ENCODE data around the gene GABRG3.

GABRG3 gene

DNA sequence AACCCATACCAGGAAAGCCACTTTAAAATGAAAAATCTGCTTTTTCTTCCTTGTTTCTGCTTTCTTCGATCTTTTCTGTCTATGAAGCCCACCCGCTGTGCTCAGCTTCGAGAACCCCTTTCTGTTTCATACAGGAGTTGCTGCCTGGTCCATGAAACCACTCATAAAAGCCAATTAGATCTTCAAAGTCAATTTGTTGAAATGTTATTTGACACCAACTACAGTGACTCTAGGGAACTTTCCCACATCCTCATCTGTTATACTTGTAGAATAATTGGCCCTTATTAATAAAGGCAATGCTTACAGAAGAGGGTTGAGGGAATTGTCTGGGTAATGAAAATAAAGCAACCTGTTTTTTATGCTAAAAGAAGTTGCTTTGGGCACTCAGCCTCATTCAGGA is 604.5 kb downstream of the GABRG3 start:
- TF ChIP-seq, protein P1, sequence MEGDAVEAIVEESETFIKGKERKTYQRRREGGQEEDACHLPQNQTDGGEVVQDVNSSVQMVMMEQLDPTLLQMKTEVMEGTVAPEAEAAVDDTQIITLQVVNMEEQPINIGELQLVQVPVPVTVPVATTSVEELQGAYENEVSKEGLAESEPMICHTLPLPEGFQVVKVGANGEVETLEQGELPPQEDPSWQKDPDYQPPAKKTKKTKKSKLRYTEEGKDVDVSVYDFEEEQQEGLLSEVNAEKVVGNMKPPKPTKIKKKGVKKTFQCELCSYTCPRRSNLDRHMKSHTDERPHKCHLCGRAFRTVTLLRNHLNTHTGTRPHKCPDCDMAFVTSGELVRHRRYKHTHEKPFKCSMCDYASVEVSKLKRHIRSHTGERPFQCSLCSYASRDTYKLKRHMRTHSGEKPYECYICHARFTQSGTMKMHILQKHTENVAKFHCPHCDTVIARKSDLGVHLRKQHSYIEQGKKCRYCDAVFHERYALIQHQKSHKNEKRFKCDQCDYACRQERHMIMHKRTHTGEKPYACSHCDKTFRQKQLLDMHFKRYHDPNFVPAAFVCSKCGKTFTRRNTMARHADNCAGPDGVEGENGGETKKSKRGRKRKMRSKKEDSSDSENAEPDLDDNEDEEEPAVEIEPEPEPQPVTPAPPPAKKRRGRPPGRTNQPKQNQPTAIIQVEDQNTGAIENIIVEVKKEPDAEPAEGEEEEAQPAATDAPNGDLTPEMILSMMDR (IDR thresholded peaks at IDR 0.05; ENCODE audit: extremely low read depth, insufficient read depth, missing control alignments) = no peak
- in situ Hi-C loops (cut with MboI; ENCODE audit: low pct_unique_long_range_greater_than_20kb, low sequenced_read_pairs, unreplicated experiment) = no loop called here
- no peak for DNase-seq (ENCODE audit: low spot score)

DNA sequence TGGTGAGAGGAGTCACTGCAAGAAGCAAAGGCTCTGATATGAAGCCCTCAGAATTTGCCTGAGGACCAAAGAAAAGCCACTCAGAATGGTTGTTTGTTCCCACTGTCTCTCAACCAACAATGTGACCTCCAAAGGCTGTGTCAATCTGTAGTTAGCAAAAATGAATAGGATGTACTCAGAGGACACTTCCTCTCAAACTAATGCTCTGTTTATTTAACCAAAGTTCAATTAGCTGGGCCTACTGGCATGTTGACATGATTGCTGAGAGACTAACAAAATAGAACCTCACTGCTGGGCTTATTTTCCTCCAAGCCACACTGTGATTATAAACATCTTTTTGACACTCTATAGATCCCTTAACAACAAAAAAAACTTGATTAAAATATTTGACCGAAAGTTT is 605.6 kb downstream of the GABRG3 start:
- TF ChIP-seq, protein P1 (IDR thresholded peaks at IDR 0.05; ENCODE audit: extremely low read depth, insufficient read depth, missing control alignments) = no peak
- in situ Hi-C loops (cut with MboI; ENCODE audit: low pct_unique_long_range_greater_than_20kb, low sequenced_read_pairs, unreplicated experiment) = no loop called here
- no peak for DNase-seq (ENCODE audit: low spot score)

DNA sequence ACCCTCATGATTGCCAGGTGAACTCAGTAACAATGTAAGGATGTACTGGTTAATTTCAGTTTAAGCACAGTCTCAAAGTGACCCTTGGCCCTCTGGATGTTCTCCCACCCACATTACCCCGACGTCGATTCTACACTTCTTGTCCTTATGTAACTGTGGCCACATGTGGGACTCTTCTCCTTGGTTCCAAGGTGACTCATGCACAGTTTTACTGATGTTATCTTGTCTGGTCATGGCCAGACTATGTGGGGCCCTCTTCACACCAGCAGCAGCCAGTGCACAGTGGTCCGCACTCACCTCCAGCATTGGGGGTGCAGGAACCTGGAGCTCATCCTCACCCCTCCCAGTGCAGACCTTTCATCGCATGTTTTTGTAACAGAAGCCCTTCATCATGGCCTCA is 608.8 kb downstream of the GABRG3 start:
- TF ChIP-seq, protein P1 (IDR thresholded peaks at IDR 0.05; ENCODE audit: extremely low read depth, insufficient read depth, missing control alignments) = no peak
- in situ Hi-C loops (cut with MboI; ENCODE audit: low pct_unique_long_range_greater_than_20kb, low sequenced_read_pairs, unreplicated experiment) = no loop called here

DNA sequence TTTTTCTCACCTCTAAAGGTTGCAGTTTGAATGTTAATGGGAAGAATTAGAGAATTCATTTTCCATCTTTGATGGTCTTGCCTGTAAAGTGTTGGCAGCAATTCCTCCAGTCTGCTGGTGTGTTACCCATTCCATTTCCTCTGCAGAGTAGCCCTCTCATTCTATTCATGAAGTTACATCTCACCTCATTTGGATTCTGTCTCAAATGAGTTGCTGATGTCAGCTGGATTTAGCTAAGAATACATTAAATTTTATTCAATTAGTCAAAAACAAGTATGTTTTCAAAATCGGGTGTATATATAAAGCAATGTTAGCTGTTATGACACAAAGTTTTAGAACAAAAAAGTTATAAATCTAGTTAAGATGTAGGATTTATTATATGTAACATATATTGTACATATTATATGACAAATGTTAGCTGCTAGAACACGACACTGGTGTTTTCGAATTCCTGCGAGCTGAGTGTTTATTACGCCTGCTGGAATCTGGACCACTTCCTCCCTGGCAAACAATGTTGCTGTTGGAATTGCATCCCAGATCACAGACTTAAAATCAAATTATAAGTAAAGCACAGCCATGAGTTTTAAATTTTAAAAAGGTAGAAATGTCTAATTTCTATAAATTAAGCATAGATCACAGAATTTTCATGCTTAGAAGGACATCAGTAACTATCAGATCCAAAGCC is 611.9 kb downstream of the GABRG3 start:
- TF ChIP-seq, protein P1 (IDR thresholded peaks at IDR 0.05; ENCODE audit: extremely low read depth, insufficient read depth, missing control alignments) = no peak
- no peak for DNase-seq (ENCODE audit: low spot score)
- in situ Hi-C loops (cut with MboI; ENCODE audit: low pct_unique_long_range_greater_than_20kb, low sequenced_read_pairs, unreplicated experiment) = no loop called here

More for the DNA sequence above, 608.8 kb downstream of the GABRG3 start:
- DNase-seq (ENCODE audit: low spot score) = no peak

DNA sequence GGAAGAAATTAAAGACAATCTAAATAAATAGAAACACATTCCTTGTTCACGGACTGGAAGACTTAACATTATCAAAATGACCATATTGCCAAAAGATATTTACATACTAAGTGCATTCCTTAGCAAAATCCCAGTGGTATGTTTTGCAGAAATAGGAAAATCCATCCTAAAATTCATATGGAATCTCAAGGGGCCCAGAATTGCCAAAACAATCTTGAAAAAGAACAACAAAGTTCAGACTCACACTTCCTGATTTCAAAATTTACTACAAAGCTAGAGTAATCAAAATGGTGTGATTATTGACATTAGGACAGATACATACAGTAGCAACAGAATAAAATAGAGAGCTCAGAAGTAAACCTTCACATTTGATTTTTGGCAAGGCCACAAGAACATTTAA is 612.7 kb downstream of the GABRG3 start:
- no peak for DNase-seq (ENCODE audit: low spot score)
- in situ Hi-C loops (cut with MboI; ENCODE audit: low pct_unique_long_range_greater_than_20kb, low sequenced_read_pairs, unreplicated experiment) = no loop called here
- TF ChIP-seq, protein P1 (IDR thresholded peaks at IDR 0.05; ENCODE audit: extremely low read depth, insufficient read depth, missing control alignments) = no peak

DNA sequence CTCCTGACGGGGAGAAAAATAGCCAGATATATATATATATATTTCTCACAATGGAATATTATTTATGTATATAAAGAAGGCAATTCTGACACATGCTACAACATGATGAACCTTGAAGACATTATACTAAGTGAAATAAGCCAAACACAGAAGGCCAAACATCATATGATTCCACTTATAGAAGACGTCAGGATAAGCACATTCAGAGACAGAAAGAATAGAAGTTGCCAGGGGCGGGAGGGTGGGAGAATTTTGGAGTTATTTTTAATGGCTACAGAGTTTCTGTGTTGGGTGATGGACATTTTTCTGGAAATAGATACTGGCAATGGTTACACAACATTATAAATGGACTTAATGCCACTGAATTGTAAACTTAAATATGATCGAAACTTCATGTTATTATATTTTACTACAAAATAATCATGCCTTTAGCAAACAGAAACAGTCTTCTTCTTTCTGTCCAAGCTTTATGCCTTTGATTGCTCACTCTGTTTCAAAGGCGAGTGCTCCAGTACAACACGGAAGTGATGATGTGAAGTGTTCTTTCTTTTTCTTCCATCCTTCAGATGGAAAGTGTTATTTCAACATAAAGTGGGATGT is 614.2 kb downstream of the GABRG3 start:
- TF ChIP-seq, protein P1 (IDR thresholded peaks at IDR 0.05; ENCODE audit: extremely low read depth, insufficient read depth, missing control alignments) = no peak

More for the DNA sequence above, 614.2 kb downstream of the GABRG3 start:
- DNase-seq (ENCODE audit: low spot score) = no peak
- in situ Hi-C loops (cut with MboI; ENCODE audit: low pct_unique_long_range_greater_than_20kb, low sequenced_read_pairs, unreplicated experiment) = no loop called here
